ENCODE measurements around the gene PCDHGC4.

The PCDHGC4 gene

DNA sequence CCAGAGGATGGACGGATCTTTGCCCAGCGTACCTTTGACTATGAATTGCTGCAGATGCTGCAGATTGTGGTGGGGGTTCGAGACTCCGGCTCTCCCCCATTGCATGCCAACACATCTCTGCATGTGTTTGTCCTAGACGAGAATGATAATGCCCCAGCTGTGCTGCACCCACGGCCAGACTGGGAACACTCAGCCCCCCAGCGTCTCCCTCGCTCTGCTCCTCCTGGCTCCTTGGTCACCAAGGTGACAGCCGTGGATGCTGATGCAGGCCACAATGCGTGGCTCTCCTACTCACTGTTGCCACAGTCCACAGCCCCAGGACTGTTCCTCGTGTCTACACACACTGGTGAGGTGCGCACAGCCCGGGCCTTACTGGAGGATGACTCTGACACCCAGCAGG is 5.9 kb downstream of the PCDHGC4 start:
- DNase-seq (ENCODE audit: low read depth), result no peak

DNA sequence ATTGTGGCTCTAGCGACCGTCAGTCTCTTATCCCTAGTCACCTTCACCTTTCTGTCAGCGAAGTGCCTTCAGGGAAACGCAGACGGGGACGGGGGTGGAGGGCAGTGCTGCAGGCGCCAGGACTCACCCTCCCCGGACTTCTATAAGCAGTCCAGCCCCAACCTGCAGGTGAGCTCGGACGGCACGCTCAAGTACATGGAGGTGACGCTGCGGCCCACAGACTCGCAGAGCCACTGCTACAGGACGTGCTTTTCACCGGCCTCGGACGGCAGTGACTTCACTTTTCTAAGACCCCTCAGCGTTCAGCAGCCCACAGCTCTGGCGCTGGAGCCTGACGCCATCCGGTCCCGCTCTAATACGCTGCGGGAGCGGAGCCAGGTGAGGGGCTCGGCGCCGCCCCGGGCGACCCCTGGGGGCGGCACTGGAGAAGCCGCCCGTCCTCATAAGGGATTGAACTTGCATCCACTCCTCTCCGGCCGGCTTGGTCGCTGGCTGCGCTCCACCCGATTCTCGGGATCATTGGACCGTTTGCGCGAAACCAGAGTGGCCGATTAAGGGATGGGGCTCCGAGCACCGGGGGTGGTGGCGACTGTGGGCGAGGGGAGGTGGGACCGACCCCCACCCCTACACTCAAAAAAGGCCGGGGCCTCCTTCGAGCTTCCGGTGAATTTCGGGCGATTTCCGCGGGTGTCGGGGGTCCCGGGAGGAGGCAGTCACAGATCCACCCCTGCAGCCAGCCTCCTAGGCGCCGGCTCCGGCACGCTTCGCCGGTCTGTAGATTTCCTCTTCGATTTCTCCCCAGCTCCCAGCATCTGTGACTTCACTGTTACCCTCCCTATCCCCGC is 6.7 kb downstream of the PCDHGC4 start:
- no peak for DNase-seq (ENCODE audit: low read depth)

DNA sequence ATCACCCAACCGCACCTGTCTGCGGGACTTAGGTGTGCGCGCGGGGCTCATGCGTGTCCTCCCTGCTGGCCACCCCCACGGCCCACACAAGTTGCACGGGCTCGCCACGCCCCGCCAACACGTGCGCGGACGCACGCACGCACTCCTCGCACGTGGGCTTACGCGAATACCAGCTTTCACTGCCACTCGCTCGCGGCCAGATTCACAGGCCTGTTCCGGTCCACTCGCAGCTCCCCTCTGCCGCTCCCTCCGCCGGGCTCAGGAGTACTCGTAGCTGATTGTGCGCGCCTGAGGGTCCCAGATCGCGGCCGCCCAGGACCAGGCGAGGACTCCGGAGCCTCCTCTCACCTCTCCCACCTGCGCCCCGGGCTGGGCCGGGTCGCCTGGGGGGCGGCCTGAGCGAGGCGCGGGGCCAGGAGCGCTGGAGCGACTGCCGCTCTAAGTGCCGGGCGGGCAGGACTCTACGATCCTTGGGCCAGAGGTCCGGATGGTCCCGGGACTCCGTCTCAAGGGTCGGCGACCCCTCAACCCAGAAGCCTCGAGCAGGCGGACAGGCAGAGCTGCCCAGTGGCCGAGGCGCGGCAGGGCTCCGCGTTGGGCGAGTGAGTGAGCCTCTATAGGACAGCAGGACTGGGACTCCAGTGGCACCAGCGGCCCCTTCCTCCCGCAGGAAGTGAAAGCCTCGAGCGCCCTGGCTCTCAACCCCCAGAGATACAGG is 7.5 kb downstream of the PCDHGC4 start:
- DNase-seq (ENCODE audit: low read depth), result no peak

DNA sequence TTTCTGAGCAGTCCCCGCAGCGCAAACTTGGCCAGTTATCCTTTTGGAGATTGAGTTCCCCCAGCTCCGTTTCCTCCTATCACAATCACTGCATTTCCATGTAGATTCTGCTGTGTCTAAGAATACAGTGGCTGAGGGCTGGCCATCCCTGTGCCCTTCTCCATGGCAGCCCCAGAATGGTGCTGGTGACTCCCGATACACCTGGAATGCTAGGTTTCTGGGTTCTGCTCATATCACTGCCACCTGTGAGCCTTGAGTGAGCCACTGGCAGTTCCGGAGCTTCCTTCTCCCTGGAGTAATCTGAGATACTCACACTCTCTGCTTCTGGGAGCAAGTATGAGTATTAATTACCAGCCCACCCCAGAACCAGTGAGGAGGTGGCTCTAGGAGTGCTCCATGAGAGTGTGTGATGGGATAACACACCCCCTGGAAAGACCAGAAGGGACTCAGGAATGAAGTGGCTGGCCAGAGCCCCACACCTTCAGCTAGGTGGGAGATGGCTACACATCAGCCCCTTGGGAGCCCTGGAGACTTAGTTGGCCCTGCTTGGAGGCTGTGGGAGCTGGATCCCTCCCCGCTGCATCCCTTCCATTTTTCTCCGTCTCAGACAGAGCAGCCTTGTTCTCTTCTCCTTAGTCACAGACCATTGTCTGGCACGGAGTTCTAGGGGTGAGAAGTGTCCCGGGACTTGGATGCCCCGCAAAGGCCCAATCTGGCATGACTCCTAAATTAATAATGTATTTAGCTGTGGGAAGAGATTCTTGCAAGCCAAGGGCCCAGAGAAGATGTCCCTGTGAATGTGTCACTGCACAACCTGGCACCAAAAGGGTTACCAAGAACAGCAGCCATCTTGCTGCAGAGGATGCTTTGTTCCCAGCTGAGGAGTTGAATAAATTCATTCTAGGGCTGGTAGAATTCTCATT is 8.9 kb downstream of the PCDHGC4 start:
- DNase-seq (ENCODE audit: low read depth), result no peak

DNA sequence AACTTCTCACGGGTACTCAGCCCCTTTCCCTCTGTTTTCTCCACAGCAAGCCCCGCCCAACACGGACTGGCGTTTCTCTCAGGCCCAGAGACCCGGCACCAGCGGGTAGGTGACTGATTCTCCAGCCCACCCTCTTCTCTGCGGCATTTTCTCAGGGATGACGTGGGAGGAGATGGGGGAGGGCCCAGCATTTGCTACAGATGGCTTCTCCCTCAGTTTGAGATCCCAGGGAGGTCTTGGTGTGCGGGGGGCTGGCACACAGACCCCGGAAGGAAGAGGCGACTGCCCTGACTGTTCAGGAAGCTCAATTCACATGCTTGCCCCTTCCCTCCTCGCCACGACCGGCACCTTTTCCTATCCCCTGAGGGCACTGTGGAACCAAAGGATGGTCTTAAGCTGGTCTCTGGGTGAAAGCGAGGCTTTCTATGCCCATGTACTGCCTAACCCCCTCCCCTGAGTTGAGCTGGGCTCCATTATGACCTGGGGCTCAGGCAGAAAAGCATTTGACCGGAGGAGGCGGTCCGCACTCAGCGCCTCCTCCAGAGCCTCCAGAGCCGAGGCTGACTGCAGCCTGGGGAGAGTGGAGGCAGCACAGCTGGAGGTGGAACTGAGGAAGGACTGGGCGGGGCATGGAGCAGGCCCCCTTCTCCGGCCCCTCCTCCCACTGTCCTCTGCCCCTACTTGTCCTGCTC is 10.1 kb downstream of the PCDHGC4 start:
- DNase-seq (ENCODE audit: low read depth), result no peak

DNA sequence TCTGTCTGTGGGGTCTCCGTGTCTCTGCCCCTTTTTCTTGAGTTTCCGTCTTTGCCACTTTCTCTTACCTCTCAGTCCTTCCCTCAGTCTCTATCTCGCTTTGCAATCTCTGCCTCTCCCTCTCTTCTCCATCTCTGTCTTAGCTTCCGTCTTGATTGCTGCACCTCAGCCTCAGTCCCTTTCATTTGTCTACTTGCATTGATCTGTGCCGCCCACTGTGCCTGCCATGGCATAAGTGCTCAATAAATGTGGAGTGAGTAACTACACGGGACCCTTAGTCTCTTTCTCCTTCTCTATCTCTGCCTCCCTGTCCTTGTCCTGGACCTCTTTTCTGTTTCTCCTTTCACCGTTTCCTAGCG is 10.6 kb downstream of the PCDHGC4 start:
- DNase-seq (ENCODE audit: low read depth), result no peak

DNA sequence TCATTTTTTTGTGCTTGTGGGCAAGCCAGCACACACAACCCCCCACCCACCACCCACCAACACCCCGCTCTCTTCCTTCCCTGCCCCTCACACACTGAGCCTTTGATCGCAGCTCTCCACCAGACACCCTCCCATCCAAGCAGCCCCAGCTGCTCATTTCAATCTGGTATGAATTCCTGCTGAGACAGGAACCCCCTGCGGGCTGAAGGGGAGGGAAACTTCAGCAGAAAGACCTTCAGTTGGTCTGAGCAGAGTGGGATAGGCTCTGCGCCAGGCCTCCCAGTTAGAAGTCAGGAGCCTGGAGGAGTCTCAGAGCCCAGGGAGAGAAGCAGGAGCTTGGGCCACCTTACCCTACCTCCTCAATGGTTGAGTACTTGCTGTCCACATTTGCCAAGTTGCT is 11.2 kb downstream of the PCDHGC4 start:
- no peak for DNase-seq (ENCODE audit: low read depth)

DNA sequence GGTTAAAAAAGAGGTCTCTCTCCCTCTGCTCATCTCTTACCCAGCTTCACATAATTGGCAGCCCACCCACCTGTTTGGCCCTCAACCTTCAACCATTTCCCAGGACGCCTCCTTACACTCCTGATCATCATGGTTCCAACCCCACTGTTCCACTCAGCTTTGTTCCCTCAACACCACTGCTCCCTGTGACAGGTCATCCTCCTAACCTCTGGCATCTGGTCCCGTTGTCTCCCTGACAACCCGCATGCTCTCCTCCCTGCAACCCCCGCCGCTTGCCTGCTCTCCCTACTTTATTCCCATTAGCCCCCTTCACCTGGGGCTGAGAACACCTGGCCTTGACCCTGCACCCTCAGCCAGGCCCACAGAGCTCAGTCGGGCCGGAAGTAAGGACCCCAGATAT is 16.9 kb downstream of the PCDHGC4 start:
- no peak for DNase-seq (ENCODE audit: low read depth)

DNA sequence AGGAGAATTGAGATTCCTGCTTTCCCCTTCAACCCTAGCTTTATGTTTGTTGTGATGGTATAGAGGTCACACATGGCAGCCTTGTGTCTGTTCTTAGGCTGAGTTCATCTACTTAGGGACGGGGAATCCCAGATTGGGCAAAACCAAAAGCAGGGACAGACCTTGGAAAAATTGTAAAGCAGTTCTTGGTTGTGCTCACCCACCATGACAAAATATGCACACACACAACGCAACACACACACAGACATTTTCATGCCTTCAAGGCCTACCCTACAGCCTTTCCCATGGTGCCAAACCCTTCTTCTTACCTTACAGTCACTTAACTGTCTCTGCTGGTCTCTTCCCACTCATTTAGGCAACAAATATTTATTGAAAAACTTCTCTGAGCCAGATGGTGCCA is 18.9 kb downstream of the PCDHGC4 start:
- DNase-seq (ENCODE audit: low read depth), result no peak

DNA sequence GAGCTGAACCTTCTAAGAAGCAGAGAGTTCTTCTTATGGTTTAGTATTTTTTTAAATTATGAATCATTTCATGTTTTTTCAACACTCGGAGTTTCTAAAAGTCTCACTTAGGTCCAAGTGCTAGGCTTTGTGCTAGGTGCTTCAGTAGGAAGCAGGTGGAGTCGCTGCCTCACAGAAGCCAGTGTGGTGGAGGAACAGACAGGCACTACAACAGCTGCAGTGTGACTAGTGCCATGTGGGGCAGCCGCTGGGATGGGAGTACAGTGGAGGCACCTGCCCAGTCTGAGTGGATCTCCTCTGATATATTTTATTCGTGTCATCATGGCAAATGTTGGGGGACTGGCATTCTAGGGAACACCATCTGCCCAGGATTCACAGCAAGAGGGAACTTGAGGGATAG is 19.4 kb downstream of the PCDHGC4 start:
- DNase-seq (ENCODE audit: low read depth), result no peak

DNA sequence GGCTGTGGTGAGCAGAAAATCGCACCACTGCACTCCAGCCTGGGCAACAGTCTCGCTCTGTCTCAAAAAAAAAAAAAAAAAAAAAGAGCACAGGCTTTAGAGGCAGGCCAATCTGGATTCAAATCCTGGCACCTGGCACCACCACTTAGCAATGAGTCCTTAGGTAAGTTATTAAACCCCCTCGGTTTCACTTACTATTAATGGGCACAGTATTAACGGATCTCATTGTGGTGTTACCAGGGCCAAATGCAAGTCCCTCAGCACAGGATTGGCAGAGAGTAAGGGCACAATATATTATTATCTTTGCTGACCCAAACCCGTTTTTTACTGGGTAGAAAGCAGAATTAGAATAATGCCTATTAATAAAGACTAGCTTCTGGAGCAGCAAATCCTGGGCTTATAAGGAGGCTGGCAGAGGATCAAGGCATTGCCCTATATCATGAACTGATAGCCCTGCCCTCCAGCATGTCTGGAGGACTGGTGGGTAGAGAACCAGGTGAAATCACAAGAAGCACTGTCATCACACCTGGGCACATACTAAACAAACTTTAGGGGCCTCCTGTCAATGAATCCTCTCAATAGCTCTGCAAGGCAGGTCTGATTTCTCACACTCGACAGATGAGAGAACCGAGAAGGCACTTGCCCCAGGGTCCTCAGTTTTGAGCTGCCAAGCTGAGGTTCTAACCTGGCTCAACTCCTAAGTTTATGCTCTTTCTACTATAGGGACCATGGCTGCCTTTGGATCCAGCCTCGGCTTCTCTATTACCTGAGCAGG is 21.7 kb downstream of the PCDHGC4 start:
- no peak for DNase-seq (ENCODE audit: low read depth)

DNA sequence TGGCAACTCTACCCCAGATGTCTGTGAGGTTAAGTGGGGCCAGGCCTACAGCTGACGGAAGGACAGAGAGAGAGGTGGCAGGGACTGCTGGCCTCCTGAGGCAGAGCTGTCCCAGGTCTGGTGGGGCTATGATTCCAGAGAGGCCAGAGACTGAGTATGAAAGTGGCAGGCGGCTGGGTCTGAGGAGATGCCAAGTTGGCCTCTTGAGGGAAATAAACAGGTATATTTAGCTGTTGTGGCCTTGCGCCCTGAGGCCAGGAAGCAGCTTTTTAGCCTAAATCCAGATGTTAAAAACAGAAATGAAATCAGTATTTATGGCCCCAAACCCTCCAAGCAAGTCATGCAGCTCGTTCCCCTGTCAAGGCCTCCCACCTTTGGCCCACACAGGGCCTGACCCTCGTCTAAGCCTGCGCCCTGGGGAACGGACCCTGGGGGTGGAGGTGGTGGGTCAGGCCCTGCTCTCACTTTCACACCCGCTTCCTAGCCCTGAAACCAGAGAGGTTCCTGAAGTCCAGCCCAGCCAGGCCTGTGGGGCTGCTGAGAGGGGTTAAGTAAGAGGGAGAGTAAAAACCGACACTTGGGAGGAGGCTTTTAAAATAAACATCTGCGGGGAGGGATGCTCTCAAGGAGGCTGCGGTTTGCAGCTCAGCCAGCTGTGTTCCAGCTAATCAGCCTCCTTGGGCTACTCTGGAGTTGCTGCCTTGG is 22.7 kb downstream of the PCDHGC4 start:
- no peak for DNase-seq (ENCODE audit: low read depth)

DNA sequence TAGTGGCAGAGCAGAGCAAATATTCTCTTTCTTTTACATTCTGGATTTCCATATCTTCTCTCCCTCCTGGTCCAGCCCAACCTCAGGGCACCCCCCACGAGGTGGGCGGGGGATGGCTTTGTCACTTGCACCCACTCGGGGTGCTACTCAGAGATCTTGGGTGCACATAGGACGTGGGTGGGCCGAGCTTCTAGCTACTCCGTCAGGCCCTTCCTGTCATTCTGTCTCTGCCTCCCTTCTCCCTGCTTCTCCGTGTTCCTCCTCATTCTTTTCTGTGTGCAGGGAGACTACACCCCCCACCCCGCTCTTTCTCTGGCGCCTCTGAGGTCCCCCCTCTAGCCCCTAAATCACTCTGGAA is 23.6 kb downstream of the PCDHGC4 start:
- DNase-seq (ENCODE audit: low read depth), result no peak

DNA sequence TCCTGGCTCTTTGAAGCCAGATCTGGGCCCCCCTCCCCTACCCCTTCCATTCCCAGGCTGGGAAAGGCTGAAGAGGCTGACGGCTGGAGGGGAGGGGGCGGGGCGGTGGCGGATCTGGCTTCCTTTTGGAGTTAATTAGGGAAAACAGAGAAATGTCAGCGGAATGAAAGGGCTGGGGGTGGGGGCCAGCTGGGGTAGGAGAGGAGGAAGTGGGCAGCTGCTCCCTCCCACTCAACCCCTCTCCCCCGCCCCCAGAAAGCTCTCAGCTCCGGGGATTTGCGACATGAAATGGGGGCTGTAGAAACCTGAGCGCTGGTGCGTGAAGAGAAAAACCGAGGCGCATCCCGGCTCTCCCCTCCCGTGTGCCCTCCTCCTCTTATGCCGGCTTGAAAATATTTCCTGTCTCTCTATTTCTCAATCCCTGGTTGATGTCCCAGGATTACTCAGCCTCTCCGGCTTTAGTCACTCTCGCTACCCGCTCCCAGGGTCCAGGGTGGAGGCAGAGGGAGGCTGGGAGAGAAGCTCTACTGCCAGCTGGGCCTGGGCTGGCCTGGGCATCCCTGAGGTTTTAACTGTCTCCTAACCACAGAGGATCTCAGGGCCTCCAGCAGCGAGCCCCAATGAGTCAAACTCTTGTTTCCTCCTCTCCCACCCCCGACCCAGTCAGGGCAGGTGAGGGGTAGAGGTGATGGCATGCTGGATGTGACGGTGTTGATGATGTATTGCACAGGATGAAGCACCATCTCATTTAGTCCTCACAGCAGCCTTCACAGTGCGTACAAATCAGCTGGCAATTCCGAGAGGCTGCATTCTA is 24.2 kb downstream of the PCDHGC4 start:
- DNase-seq (ENCODE audit: low read depth), result no peak

DNA sequence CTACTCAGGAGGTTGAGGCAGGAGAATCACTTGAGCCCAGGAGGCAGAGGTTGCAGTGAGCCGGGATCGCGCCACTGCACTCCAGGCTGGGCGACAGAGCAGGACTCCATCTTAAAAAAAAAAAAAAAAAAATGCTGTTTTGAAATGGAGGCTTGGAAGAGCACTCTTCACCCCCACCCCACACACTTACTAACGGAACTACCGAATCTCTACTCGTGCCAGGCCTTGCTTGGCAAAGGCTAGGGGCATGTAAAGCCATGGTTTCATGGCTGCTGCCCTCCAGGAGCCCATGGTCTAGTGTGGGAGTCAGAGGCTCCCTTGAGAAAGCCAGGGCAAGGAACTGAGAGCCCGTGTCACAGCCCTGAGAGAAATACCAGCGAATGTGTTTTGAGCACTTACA is 25.3 kb downstream of the PCDHGC4 start:
- DNase-seq (ENCODE audit: low read depth), result no peak

DNA sequence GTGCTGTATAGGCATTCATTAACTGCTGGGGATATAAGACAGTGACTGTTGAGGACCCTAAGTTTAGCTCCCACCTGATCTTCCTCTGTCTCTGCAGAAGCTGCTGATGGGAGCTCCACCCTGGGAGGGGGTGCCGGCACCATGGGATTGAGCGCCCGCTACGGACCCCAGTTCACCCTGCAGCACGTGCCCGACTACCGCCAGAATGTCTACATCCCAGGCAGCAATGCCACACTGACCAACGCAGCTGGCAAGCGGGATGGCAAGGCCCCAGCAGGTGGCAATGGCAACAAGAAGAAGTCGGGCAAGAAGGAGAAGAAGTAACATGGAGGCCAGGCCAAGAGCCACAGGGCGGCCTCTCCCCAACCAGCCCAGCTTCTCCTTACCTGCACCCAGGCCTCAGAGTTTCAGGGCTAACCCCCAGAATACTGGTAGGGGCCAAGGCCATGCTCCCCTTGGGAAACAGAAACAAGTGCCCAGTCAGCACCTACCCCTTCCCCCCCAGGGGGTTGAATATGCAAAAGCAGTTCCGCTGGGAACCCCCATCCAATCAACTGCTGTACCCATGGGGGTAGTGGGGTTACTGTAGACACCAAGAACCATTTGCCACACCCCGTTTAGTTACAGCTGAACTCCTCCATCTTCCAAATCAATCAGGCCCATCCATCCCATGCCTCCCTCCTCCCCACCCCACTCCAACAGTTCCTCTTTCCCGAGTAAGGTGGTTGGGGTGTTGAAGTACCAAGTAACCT is 26.2 kb downstream of the PCDHGC4 start:
- DNase-seq (ENCODE audit: low read depth), result no peak

DNA sequence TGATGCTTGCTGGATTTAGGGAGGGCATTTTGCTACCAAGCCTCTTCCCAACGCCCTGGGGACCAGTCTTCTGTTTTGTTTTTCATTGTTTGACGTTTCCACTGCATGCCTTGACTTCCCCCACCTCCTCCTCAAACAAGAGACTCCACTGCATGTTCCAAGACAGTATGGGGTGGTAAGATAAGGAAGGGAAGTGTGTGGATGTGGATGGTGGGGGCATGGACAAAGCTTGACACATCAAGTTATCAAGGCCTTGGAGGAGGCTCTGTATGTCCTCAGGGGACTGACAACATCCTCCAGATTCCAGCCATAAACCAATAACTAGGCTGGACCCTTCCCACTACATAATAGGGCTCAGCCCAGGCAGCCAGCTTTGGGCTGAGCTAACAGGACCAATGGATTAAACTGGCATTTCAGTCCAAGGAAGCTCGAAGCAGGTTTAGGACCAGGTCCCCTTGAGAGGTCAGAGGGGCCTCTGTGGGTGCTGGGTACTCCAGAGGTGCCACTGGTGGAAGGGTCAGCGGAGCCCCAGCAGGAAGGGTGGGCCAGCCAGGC is 27.0 kb downstream of the PCDHGC4 start:
- no peak for DNase-seq (ENCODE audit: low read depth)

DNA sequence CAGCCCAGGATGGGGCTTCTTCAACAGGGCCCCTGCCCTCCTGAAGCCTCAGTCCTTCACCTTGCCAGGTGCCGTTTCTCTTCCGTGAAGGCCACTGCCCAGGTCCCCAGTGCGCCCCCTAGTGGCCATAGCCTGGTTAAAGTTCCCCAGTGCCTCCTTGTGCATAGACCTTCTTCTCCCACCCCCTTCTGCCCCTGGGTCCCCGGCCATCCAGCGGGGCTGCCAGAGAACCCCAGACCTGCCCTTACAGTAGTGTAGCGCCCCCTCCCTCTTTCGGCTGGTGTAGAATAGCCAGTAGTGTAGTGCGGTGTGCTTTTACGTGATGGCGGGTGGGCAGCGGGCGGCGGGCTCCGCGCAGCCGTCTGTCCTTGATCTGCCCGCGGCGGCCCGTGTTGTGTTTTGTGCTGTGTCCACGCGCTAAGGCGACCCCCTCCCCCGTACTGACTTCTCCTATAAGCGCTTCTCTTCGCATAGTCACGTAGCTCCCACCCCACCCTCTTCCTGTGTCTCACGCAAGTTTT is 27.6 kb downstream of the PCDHGC4 start:
- DNase-seq (ENCODE audit: low read depth), result peak; percentile 76
